Neural cell (in vitro differentiated cells): ENCODE measurements around the gene TOGARAM1. TPM values are rescaled to one million over a fixed set of nuclear protein-coding genes. Genes with fewer than 3 reads are reported as not detected.

Experiments
- H2AFZ ChIP-seq: fragments of 200-600, 300-800 bp; sonication (generic), shearing (Covaris generic); 2 replicates; pipeline ENCODE4 v1.6.0; 2014; ENCODE audit warnings: low read depth, mild to moderate bottlenecking, antibody characterized with exemption, low read length, moderate library complexity
- H3F3A ChIP-seq: fragments of 200-600 bp; shearing (Covaris generic); 2 replicates; pipeline ENCODE4 v1.6.1; 2016; ENCODE audit warnings: mild to moderate bottlenecking, moderate library complexity, mixed read lengths, antibody characterized with exemption, low read length; ENCODE audit not compliant: insufficient read depth, poor library complexity, severe bottlenecking
- H3K27ac ChIP-seq: fragments of 200-600, 300-800 bp; sonication (generic), shearing (Covaris generic); 2 replicates; pipeline ENCODE4 v1.5.1; 2014; ENCODE audit warnings: mild to moderate bottlenecking, low read length, moderate library complexity
- H3K27me3 ChIP-seq: fragments of 300-800, 200-600 bp; sonication (generic), shearing (Covaris generic); 2 replicates; pipeline ENCODE4 v1.6.0; 2014; ENCODE audit warnings: mild to moderate bottlenecking, low read depth, low read length, moderate library complexity; ENCODE audit not compliant: insufficient read depth
- H3K36me3 ChIP-seq: fragments of 300-800, 200-600 bp; sonication (generic), shearing (Covaris generic); 2 replicates; pipeline ENCODE4 v1.5.1; 2014; ENCODE audit warnings: mild to moderate bottlenecking, antibody characterized with exemption, low read length, moderate library complexity; ENCODE audit not compliant: insufficient read depth
- H3K4me2 ChIP-seq: fragments of 300-800, 200-600 bp; sonication (generic), shearing (Covaris generic); 2 replicates; pipeline ENCODE4 v1.6.0; 2014; ENCODE audit warnings: mild to moderate bottlenecking, low read length
- H3K4me3 ChIP-seq: fragments of 300-800, 200-600 bp; sonication (generic), shearing (Covaris generic); 2 replicates; pipeline ENCODE4 v1.5.1; 2014; ENCODE audit warnings: mild to moderate bottlenecking, low read length, moderate library complexity
- H3K79me2 ChIP-seq: fragments of 200-600 bp; shearing (Covaris generic); replicated peaks from 2 replicates; pipeline ENCODE4 v1.6.0; 2014; ENCODE audit warnings: mild to moderate bottlenecking, low read length, moderate library complexity; ENCODE audit not compliant: insufficient read depth
- H3K9ac ChIP-seq: fragments of 300-800, 200-600 bp; sonication (generic), shearing (Covaris generic); 2 replicates; pipeline ENCODE4 v1.6.1; 2016; ENCODE audit warnings: mild to moderate bottlenecking, low read length, mixed read lengths
- H3K9me2 ChIP-seq: fragments of 200-600 bp; shearing (Covaris generic); 2 replicates; pipeline ENCODE4 v1.6.1; 2016; ENCODE audit warnings: mild to moderate bottlenecking, low read length, mixed read lengths; ENCODE audit not compliant: insufficient read depth
- H3K9me3 ChIP-seq: fragments of 200-600, 300-800 bp; sonication (generic), shearing (Covaris generic); 2 replicates; pipeline ENCODE4 v1.6.1; 2016; ENCODE audit warnings: mild to moderate bottlenecking, mixed run types, low read length, moderate library complexity, mixed read lengths
- H4K20me1 ChIP-seq: fragments of 200-600 bp; shearing (Covaris generic); 2 replicates; pipeline ENCODE4 v1.6.1; 2016; ENCODE audit warnings: mild to moderate bottlenecking, mixed run types; ENCODE audit not compliant: insufficient read depth
- CTCF ChIP-seq: fragments of 450-650 bp; IDR thresholded peaks from 2 replicates; pipeline ENCODE4 v1.5.1; 2014; ENCODE audit warnings: antibody characterized with exemption, mild to moderate bottlenecking, moderate library complexity; ENCODE audit not compliant: poor library complexity, severe bottlenecking
- EP300 ChIP-seq: fragments of 450-650 bp; conservative IDR thresholded peaks from 2 replicates; pipeline ENCODE4 v1.6.1; 2014; ENCODE audit warnings: antibody characterized with exemption, mild to moderate bottlenecking, moderate library complexity; ENCODE audit not compliant: poor library complexity, severe bottlenecking
- EZH2 ChIP-seq: fragments of 200-600, 300-800 bp; shearing (Covaris generic), sonication (generic); IDR thresholded peaks from 2 replicates; pipeline ENCODE4 v1.6.1; 2014; ENCODE audit warnings: antibody characterized with exemption, low read length, borderline replicate concordance, mild to moderate bottlenecking; ENCODE audit not compliant: insufficient read depth, poor library complexity, severe bottlenecking
- MXI1 ChIP-seq: fragments of 450-650 bp; conservative IDR thresholded peaks from 2 replicates; pipeline ENCODE4 v1.6.1; 2014; ENCODE audit warnings: antibody characterized with exemption, mild to moderate bottlenecking; ENCODE audit not compliant: poor library complexity, severe bottlenecking
- POLR2AphosphoS5 ChIP-seq: IDR thresholded peaks from 2 replicates; pipeline ENCODE4 v1.6.1; 2012
- RAD21 ChIP-seq: fragments of 450-650 bp; conservative IDR thresholded peaks from 2 replicates; pipeline ENCODE4 v1.6.1; 2014; ENCODE audit warnings: antibody characterized with exemption, mild to moderate bottlenecking, moderate library complexity
- REST ChIP-seq: IDR thresholded peaks from 2 replicates; pipeline ENCODE4 v1.6.1; 2012; ENCODE audit warnings: borderline replicate concordance
- SMC3 ChIP-seq: fragments of 450-650 bp; conservative IDR thresholded peaks from 2 replicates; pipeline ENCODE4 v1.6.1; 2014; ENCODE audit warnings: antibody characterized with exemption, mild to moderate bottlenecking, moderate library complexity; ENCODE audit not compliant: poor library complexity
- TAF1 ChIP-seq: IDR thresholded peaks from 2 replicates; pipeline ENCODE4 v1.6.1; 2012; ENCODE audit warnings: low read depth
- polyA plus RNA-seq: library from polyadenylated mRNA; depleted of rRNA; stranded (reverse); fragments of >200 nt; gene quantifications from 2 replicates; pipeline ENCODE4 v1.2.3, GENCODE V29; 2014

TOGARAM1 gene
- polyA plus RNA-seq, 1 donor from 2014 or later, result 23.8 TPM

GRCh38 chr14:45089813-45090212 is 127.8 kb downstream of the TOGARAM1 start:
- no peak overlapping the region for H3K27ac ChIP-seq
- no peak overlapping the region for H3K4me2 ChIP-seq
- H3K9ac ChIP-seq, result no peak overlapping the region
- H3F3A ChIP-seq, result no peaks in the 10 kb centered on the region
- no peak for TF ChIP-seq MXI1
- TF ChIP-seq EZH2, result no peak
- no peak for TF ChIP-seq CTCF
- no peak for TF ChIP-seq RAD21
- TF ChIP-seq POLR2AphosphoS5, result no peak
- no peak for TF ChIP-seq REST
- TF ChIP-seq EP300, result no peak
- no peak for TF ChIP-seq SMC3
- no peak for TF ChIP-seq TAF1
- peaks cover 91% of the 10 kb centered on the region for H3K79me2 ChIP-seq
- no peaks in the 10 kb centered on the region for H3K27me3 ChIP-seq
- H3K36me3 ChIP-seq, result no peaks in the 10 kb centered on the region
- H3K9me2 ChIP-seq, result no peaks in the 10 kb centered on the region
- no peak overlapping the region for H3K4me3 ChIP-seq
- no peaks in the 10 kb centered on the region for H4K20me1 ChIP-seq
- no peaks in the 10 kb centered on the region for H3K9me3 ChIP-seq
- no peak overlapping the region for H2AFZ ChIP-seq

- no peak overlapping the region for H3K27ac ChIP-seq
- H3K79me2 ChIP-seq, result peaks cover 76% of the 10 kb centered on the region
- no peaks in the 10 kb centered on the region for H3K27me3 ChIP-seq
- no peaks in the 10 kb centered on the region for H3F3A ChIP-seq
- no peaks in the 10 kb centered on the region for H3K36me3 ChIP-seq
- no peak overlapping the region for H2AFZ ChIP-seq
- TF ChIP-seq REST (no peak), EP300 (no peak), SMC3 (no peak), EZH2 (no peak), CTCF (no peak), RAD21 (no peak), MXI1 (no peak), POLR2AphosphoS5 (no peak), TAF1 (no peak)
- no peaks in the 10 kb centered on the region for H3K9me3 ChIP-seq
- no peak overlapping the region for H3K9ac ChIP-seq
- H3K4me2 ChIP-seq, result no peak overlapping the region
- no peaks in the 10 kb centered on the region for H4K20me1 ChIP-seq
- H3K9me2 ChIP-seq, result no peaks in the 10 kb centered on the region
- no peak overlapping the region for H3K4me3 ChIP-seq
Measured at GRCh38 chr14:45091710-45092109, 129.7 kb downstream of the TOGARAM1 start.
